Activated CD4-positive, alpha-beta T cell treated with anti-CD3 and anti-CD28 coated beads, Interleukin-2, amount 50 U/mL, for 1 hour (primary cell): ENCODE measurements around the gene EXOC4.

Source experiments
- DNase-seq: peaks from one replicate; pipeline ENCODE4 v3.0.0-alpha.2; 2020

EXOC4 gene

DNA sequence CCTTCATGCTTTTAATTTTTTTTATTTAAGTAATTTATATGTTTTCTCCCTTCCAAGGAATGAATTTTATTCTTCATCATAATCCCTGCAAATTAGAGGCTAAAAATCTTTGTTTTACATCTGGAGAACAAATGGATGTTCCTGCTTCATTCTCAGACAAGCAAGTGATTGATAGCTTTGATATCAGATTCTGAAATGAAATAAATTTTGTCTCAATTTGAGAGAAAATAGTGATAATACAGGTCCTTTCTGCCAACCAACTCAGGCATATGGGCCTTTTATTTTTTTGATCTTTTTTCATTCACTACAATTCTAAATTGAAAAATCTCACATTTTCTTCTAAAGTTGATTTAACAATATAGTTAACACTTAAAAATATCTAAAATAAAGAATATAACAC lies 427.1 kb downstream of the EXOC4 start:
- DNase-seq = no peak

- DNase-seq = no peak
Measured at GRCh38 chr7:133681529-133681928, 428.7 kb downstream of the EXOC4 start.

DNA sequence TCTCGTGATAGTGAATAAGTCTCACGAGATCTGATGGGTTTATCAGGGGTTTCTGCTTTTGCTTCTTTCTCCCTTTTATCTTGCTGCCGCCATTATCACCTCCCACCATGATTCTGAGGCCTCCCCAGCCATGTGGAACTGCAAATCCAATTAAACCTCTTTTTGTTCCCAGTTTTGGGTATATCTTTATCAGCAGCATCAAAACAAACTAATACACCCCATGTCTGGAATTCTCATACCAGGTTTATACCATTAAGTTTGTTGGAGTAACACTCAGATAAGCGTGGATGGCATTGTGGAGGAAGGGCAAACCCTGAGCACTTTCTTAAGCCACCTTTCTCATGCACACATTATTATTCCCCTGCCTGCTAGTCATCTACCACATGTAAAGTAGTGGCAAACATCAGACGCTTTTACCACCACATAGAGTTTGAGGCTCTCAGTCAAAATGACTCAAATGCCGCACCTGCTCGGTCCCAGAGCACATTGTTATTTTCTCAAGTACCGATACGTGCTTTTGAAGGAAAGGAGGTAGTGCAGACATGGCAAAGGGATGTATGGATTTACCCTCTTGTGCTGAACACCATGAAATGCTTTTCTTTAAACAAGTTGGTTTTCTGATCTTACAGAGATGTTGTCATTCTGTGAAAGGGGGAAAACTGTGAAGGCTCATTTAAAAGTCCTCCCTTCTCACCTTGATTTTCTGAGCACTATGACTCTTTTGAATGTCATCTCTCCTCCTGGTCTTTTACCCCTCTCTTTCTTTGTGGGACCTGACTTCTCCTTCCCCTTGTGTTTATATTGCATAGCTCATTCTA lies 429.7 kb downstream of the EXOC4 start:
- no peak for DNase-seq

GRCh38 chr7:133683182-133683454 lies 430.2 kb downstream of the EXOC4 start:
- DNase-seq = no peak

GRCh38 chr7:133688483-133689239 lies 435.8 kb downstream of the EXOC4 start:
- no peak for DNase-seq

DNA sequence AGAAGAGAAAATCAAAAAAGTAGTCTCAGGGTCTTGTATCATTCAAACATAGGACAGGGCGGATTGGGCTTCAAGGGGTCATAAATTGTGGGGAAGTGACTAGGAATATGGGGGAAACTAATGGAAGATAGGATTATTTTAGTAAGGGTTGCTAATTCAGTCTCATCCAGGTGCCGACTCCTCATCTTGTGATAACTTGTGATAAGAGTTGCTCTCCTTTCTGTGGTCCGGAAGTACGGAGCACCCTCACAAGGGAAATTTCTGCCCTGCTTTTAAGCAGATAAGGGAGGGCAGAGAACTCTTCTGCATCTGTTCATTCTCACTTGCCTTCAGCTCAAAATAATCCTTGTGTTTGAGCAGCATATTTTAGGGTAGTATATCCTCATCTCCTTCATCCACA lies 437.9 kb downstream of the EXOC4 start:
- no peak for DNase-seq

DNA sequence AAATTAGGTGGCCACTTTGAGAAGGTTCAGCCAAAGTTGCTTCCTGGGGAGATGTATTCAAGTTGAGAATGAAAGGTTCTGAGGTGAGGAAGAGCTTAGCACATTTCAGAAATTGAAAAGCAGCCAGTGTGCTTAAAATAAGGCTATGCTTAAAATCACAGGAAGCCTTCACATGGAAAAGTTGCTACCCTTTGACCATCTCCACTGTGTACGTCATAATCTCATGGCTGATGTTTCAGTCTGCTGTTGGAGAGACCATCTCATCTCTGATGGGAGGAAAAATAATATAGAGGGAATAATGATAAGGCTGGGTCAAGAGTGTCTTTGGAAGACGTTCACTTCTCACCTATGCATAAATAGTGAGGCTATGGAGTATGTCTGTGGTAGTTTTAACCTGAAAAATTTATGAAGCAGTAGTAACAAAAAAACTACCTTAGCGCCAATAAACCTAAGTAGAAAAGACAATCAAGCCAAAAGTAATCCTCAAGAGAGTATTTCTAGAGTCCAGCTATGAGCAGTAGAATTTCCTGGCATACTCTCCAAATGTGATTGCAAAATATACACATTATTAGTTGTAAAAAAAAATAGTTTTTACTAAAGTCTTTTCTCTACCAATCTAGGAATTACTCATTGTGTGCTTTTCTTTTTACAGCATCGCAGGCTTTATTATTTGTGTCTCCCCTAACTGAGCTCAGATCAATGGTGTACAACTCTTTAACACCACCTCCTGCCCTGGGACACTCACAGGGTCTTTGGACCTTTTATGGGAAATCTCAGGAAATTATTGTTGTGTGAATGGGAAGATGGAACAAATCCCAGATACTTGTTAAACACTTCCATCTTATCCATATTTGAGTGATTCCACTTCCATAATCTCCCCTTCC lies 439.1 kb downstream of the EXOC4 start:
- DNase-seq = no peak

DNA sequence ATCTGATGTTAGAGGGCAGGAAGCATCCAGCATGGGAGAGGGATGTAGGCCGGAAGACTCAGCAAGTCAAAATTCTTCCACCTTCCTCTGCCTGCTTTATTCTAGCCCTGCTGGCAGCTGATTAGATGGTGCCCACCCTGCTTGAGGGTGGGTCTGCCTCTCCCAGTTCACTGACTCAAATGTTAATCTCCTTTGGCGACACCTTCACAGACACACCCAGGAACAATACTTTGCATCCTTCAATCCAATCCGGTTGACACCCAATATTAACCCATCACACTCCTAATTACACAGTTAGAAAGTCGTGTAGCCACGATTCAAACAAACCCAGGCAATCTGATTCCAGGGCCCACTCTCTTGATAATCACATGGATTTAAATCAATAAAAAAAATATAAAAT lies 440.4 kb downstream of the EXOC4 start:
- no peak for DNase-seq

DNA sequence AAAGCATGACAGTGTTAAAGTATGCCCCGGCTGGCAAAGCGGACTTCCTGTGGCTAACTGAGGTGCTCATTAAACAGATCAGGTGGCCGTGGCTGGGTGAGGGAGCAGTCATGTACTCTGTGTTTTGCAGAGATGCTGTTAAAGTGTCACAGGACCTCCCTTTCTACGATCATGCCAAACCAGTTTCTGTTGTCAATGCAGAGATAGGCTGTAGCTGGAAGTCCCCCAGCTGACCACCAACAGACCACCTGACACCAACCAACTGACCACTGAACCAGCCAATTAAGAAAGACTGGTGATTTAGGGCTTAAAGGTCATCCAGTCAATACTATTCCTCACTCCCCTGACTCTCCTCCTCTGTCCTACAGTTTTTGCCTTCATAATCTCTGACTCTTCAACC lies 443.2 kb downstream of the EXOC4 start:
- DNase-seq = no peak

- DNase-seq = no peak
Measured at GRCh38 chr7:133697585-133697984, 444.7 kb downstream of the EXOC4 start.

- no peak for DNase-seq
Measured at GRCh38 chr7:133698127-133698526, 445.2 kb downstream of the EXOC4 start.

DNA sequence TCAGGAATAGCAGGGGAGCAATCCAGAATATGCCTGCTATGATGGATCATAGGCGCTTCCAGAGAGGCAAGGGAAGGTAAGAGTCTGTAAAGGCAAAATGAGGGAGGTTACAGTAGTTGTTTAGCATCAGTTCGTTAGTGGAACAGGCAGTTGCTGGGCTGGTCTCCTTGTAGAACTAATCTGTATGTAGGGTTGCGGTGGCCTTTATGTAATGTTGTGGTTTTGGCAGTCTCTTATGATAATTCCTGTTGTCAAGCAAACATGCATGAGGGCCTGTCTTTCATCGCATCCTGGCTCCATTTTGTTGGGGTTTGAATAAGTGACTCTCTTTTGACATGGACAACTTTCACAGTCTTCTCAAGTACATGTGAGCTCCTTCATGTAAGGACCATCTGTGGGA lies 446.5 kb downstream of the EXOC4 start:
- DNase-seq = no peak

GRCh38 chr7:133702078-133702477 lies 449.2 kb downstream of the EXOC4 start:
- no peak for DNase-seq

- DNase-seq = no peak
Measured at GRCh38 chr7:133702960-133703359, 450.1 kb downstream of the EXOC4 start.

- DNase-seq = no peak
Measured at GRCh38 chr7:133703547-133703946, 450.7 kb downstream of the EXOC4 start.

GRCh38 chr7:133704453-133704852 lies 451.6 kb downstream of the EXOC4 start:
- no peak for DNase-seq

GRCh38 chr7:133705596-133705995 lies 452.7 kb downstream of the EXOC4 start:
- DNase-seq = no peak

- no peak for DNase-seq
Measured at GRCh38 chr7:133706016-133706415, 453.1 kb downstream of the EXOC4 start.

GRCh38 chr7:133709036-133709880 lies 456.4 kb downstream of the EXOC4 start:
- DNase-seq = no peak

- DNase-seq = no peak
Measured at GRCh38 chr7:133712544-133712943, 459.7 kb downstream of the EXOC4 start.

DNA sequence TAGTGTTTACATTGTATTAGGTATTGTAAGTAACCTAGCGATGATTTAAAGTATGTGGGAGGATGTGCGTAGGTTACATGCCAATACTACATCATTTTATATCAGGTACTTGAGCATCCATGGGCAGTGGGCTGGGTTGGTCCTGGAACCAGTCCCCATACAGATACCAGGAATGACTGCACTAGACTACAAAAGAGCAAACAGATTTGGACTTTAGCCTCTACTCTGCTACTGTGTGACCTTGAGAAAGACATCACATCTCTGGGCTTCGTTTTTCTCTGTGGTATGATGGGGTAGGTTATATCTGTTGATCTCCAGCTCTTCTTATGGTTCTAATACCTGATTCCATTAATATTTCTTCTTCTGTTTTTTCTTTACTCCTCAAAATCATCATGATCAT lies 461.8 kb downstream of the EXOC4 start:
- DNase-seq = no peak

- no peak for DNase-seq
Measured at GRCh38 chr7:133718131-133718530, 465.3 kb downstream of the EXOC4 start.

DNA sequence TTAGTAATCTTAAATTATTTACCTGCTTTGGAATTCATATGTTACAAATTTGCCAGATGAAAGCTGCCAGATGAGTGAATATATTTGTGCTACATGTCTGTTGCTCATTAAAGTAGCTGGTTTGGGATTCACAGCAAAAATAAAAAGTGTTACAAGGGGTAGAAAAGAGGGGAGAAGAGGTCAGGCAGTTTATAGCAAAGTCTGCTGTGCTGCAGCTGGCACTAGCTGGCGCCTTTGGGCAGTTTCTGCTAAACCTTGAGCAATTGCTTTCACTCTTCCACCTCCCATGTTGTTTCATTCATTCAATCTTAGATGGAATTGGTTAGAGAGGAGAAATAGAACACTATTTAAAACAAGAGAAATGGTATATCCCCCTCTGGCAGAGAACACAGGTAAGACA lies 470.2 kb downstream of the EXOC4 start:
- no peak for DNase-seq
